Glutamatergic neuron (in vitro differentiated cells): ENCODE measurements around the gene ATP2A3. TPM values are rescaled to one million over a fixed set of nuclear protein-coding genes. Genes with fewer than 3 reads are reported as not detected.

ENCODE experiments used
- DNase-seq: peaks from one replicate; pipeline ENCODE4 v3.0.0; 2022
- H3K27ac Mint-ChIP-seq: one replicate; pipeline ENCODE4 v1.8.0; 2020; ENCODE audit warnings: mild to moderate bottlenecking, mixed read lengths, inconsistent platforms; ENCODE audit not compliant: unreplicated experiment
- H3K27me3 Mint-ChIP-seq: one replicate; pipeline ENCODE4 v1.8.0; 2020; ENCODE audit warnings: mild to moderate bottlenecking, moderate library complexity, mixed read lengths, inconsistent platforms; ENCODE audit not compliant: unreplicated experiment
- H3K36me3 Mint-ChIP-seq: one replicate; pipeline ENCODE4 v1.8.0; 2020; ENCODE audit warnings: mild to moderate bottlenecking, mixed read lengths, inconsistent platforms; ENCODE audit not compliant: unreplicated experiment
- H3K4me1 Mint-ChIP-seq: one replicate; pipeline ENCODE4 v1.8.0; 2020; ENCODE audit warnings: mild to moderate bottlenecking, low read depth, mixed read lengths, inconsistent platforms; ENCODE audit not compliant: unreplicated experiment
- H3K4me3 Mint-ChIP-seq: one replicate; pipeline ENCODE4 v1.8.0; 2020; ENCODE audit warnings: mild to moderate bottlenecking, mixed read lengths, inconsistent platforms; ENCODE audit not compliant: unreplicated experiment
- H3K9me3 Mint-ChIP-seq: one replicate; pipeline ENCODE4 v1.8.0; 2020; ENCODE audit warnings: mild to moderate bottlenecking, moderate library complexity, mixed read lengths, inconsistent platforms; ENCODE audit not compliant: unreplicated experiment
- CTCF ChIP-seq: fragments of 200-600 bp; sonication (generic); IDR thresholded peaks from one replicate; pipeline ENCODE4 v1.5.0; 2021; ENCODE audit not compliant: partially characterized antibody, unreplicated experiment
- total RNA-seq: library from RNA; stranded (reverse); fragmentation: NEBNext Ultra II Directional; extraction: Animal tissue kit (Norgen Biotek cat#: 25700); gene quantifications from one replicate; pipeline ENCODE4 v1.2.1, GENCODE V29; 2021; ENCODE audit not compliant: unreplicated experiment

Gene ATP2A3
- total RNA-seq, 1 donor from 2014 or later: 97.8 TPM

- Mint-ChIP-seq H3K27me3 (peaks cover 16% of the 10 kb centered on the region), H3K27ac (peak overlapping the region; percentile 28), H3K36me3 (no peaks in the 10 kb centered on the region), H3K4me1 (peaks cover 28% of the 10 kb centered on the region), H3K9me3 (peaks cover 7% of the 10 kb centered on the region), H3K4me3 (peak overlapping the region; percentile 23)
- DNase-seq: no peak
- TF ChIP-seq CTCF: no peak
These were observed 74.8 kb downstream of the ATP2A3 start for GRCh38 chr17:3889325-3890012.

- peak overlapping the region; percentile 64 for H3K27ac Mint-ChIP-seq
- DNase-seq: peak; percentile 75
- no peaks in the 10 kb centered on the region for H3K36me3 Mint-ChIP-seq
- H3K9me3 Mint-ChIP-seq: peaks cover 7% of the 10 kb centered on the region
- H3K4me3 Mint-ChIP-seq: peak overlapping the region; percentile 23
- H3K27me3 Mint-ChIP-seq: peaks cover 14% of the 10 kb centered on the region
- no peak for TF ChIP-seq CTCF
- H3K4me1 Mint-ChIP-seq: peaks cover 29% of the 10 kb centered on the region
These were observed 75.7 kb downstream of the ATP2A3 start for GRCh38 chr17:3888343-3889171.

GRCh38 chr17:3887804-3888203 lies 76.4 kb downstream of the ATP2A3 start:
- Mint-ChIP-seq H3K4me1 (peaks cover 33% of the 10 kb centered on the region), H3K4me3 (no peak overlapping the region), H3K9me3 (peaks cover 5% of the 10 kb centered on the region), H3K27ac (peak overlapping the region; percentile 9), H3K36me3 (no peaks in the 10 kb centered on the region), H3K27me3 (peaks cover 14% of the 10 kb centered on the region)
- TF ChIP-seq CTCF: no peak
- no peak for DNase-seq

GRCh38 chr17:3887394-3887793 lies 76.8 kb downstream of the ATP2A3 start:
- no peak for DNase-seq
- TF ChIP-seq CTCF: no peak
- Mint-ChIP-seq H3K9me3 (peaks cover 5% of the 10 kb centered on the region), H3K36me3 (no peaks in the 10 kb centered on the region), H3K4me1 (peaks cover 34% of the 10 kb centered on the region), H3K27ac (peak overlapping the region; percentile 4), H3K4me3 (no peak overlapping the region), H3K27me3 (peaks cover 14% of the 10 kb centered on the region)

- peaks cover 14% of the 10 kb centered on the region for H3K27me3 Mint-ChIP-seq
These were observed 77.5 kb downstream of the ATP2A3 start for GRCh38 chr17:3886776-3887175.

More at GRCh38 chr17:3886776-3887175, 77.5 kb downstream of the ATP2A3 start:
- no peaks in the 10 kb centered on the region for H3K36me3 Mint-ChIP-seq
- peaks cover 37% of the 10 kb centered on the region for H3K4me1 Mint-ChIP-seq
- no peak overlapping the region for H3K4me3 Mint-ChIP-seq
- H3K27ac Mint-ChIP-seq: no peak overlapping the region
- peaks cover 5% of the 10 kb centered on the region for H3K9me3 Mint-ChIP-seq
- no peak for DNase-seq
- no peak for TF ChIP-seq CTCF
